HuH-7.5 (cell line): Measurements from ENCODE around the gene PRDX6.
A peak's percentile ranks its signal among the peaks of the same experiment; 100 is the strongest.
"Not testable (repeated sequence)": the region's sequence is repeated elsewhere in the genome, so short reads cannot be mapped to it uniquely, and the experiment has no call there.

Source experiments
- DNase-seq: peaks from one replicate; pipeline ENCODE4 v3.0.0; 2011; ENCODE audit warnings: low spot score

The PRDX6 gene

GRCh38 chr1:173477286-173478093 lies at the start of gene PRDX6:
Gene PRDX6, plus strand, starts transcription at chr1:173477335. Its CDS starts 63 bp downstream, at chr1:173477398.
- peak; percentile 40 for DNase-seq

- DNase-seq: no peak
Observed at GRCh38 chr1:173429471-173430402, 47.4 kb upstream of the PRDX6 start.

GRCh38 chr1:173430677-173431303 lies 46.3 kb upstream of the PRDX6 start:
- DNase-seq: no peak

GRCh38 chr1:173431304-173432045 lies 45.7 kb upstream of the PRDX6 start:
- DNase-seq: peak; percentile 29

- DNase-seq: no peak
Observed at GRCh38 chr1:173432331-173432730, 44.8 kb upstream of the PRDX6 start.

GRCh38 chr1:173433751-173434326 lies 43.3 kb upstream of the PRDX6 start:
- DNase-seq: no peak

- DNase-seq: no peak
Observed at GRCh38 chr1:173436841-173437428, 40.2 kb upstream of the PRDX6 start.

GRCh38 chr1:173438675-173439074 lies 38.5 kb upstream of the PRDX6 start:
- no peak for DNase-seq

GRCh38 chr1:173440430-173440829 lies 36.7 kb upstream of the PRDX6 start:
- DNase-seq: no peak

GRCh38 chr1:173444757-173445156 lies 32.4 kb upstream of the PRDX6 start:
- no peak for DNase-seq

- no peak for DNase-seq
Observed at GRCh38 chr1:173445164-173445563, 32.0 kb upstream of the PRDX6 start.

GRCh38 chr1:173445656-173446055 lies 31.5 kb upstream of the PRDX6 start:
- DNase-seq: no peak

GRCh38 chr1:173447224-173447623 lies 29.9 kb upstream of the PRDX6 start:
- DNase-seq: no peak

- no peak for DNase-seq
Observed at GRCh38 chr1:173448945-173449344, 28.2 kb upstream of the PRDX6 start.

GRCh38 chr1:173451981-173452380 lies 25.2 kb upstream of the PRDX6 start:
- no peak for DNase-seq

GRCh38 chr1:173453982-173454381 lies 23.2 kb upstream of the PRDX6 start:
- no peak for DNase-seq

GRCh38 chr1:173454966-173455524 lies 22.1 kb upstream of the PRDX6 start:
- DNase-seq: no peak

- no peak for DNase-seq
Observed at GRCh38 chr1:173459885-173460284, 17.2 kb upstream of the PRDX6 start.

- DNase-seq: not testable (repeated sequence)
Observed at GRCh38 chr1:173462666-173463065, 14.5 kb upstream of the PRDX6 start.

- not testable (repeated sequence) for DNase-seq
Observed at GRCh38 chr1:173464185-173464584, 12.9 kb upstream of the PRDX6 start.

GRCh38 chr1:173467426-173467825 lies 9.7 kb upstream of the PRDX6 start:
- no peak for DNase-seq
